ENCODE results near the gene WDR90.
A peak's percentile ranks its signal among the peaks of the same experiment; 100 is the strongest.

GRCh38 chr16:695355-696089 is 46.4 kb downstream of the WDR90 start:
- TF ChIP-seq CTCF (IDR thresholded peaks at IDR 0.05) (peak in 1 of 3 donors; percentile 16), POLR2A (IDR thresholded peaks at IDR 0.05) (no peak)
